ENCODE results near the gene CNTFR.

CNTFR gene

DNA sequence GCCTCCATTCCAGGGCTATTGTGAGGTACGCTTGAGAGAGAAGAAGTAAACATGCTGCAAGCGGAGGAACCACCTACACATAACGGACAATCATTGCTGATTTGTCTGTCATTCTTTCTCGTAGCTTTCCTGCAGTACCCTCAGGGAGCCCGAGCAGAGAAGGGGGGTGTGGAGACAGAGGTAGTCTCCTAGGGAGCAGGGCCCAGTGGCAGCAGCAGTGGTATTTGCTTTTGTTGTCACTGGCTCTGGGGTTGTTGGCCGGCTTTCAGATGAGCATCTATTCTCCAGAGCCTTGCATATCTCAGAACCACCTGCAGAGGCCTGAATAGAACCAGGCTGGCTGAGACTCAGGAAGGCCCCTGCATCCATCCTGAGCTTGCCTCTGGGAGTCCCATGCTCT lies 86.6 kb downstream of the CNTFR start:
- no peak for DNase-seq

DNA sequence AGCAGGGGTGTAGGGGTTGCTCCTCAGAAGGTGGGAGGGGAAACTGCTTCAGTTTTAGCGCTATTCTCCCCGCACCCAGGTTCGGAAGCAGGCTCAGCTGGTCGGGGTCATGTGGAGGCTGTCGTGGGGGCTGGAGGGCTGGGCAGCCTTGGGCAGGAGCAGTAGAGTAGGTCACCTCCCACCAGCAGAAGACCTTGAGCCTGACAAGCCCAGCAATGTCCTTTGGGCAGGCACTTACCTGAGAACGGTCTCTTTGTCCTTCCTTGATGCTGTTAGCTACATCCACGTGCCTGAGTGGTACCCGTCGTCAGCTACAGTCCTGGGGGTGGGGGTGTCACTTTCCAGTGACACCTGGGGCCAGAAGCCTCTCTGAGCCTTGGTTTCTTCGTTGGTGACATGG lies 87.1 kb downstream of the CNTFR start:
- DNase-seq: no peak

DNA sequence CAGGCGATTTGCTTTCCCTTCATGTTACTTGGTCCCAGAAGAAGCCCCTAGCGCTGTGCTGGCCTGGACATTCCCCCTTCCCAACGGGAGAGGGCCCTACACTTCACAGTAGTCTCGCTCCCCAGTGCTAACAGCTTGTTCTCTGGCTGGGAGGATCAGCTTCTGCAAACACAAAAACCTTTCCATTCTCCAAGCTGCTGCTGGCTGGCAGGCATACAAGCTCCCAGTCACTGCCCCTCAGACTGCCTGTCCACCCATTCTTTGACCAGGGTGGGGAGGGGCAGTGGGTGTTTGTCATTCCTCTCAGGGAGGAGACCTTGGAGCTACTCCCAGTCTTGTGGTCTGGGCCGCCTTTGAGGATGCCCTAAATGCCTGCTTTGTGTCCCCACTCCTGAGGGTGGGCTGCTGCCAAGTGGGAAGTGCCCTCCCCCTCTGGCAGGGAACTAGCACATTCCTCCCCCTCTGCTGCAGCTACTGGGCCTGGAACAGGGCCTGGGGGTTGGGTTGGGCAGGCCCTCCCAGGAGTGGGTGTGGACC lies 87.6 kb downstream of the CNTFR start:
- DNase-seq: no peak
